Bone marrow (tissue), 2 donors: ENCODE data around the gene DMAC2L.
"Not testable (repeated sequence)": the region's sequence is repeated elsewhere in the genome, so short reads cannot be mapped to it uniquely, and the experiment has no call there.

Source experiments
- DNase-seq, 2 donors: peaks; one replicate each; lab custom pipeline; 2025; lab: John Stamatoyannopoulos, UW

Gene DMAC2L

GRCh38 chr14:50311972-50312733 is at the start of gene DMAC2L, which contains the start of gene L2HGDH:
DMAC2L (plus strand) TSS chr14:50312324; CDS start chr14:50321488, 9,164 bp downstream.
L2HGDH (minus strand) TSS chr14:50312229; CDS start chr14:50312150, 79 bp downstream.
- peak; percentile 84 to 86 for DNase-seq

GRCh38 chr14:50262865-50263264 is 49.3 kb upstream of the DMAC2L start:
- no peak for DNase-seq

- no peak for DNase-seq
These were observed 48.8 kb upstream of the DMAC2L start for GRCh38 chr14:50263321-50263720.

- no peak for DNase-seq
These were observed 47.1 kb upstream of the DMAC2L start for GRCh38 chr14:50265029-50265428.

- no peak for DNase-seq
These were observed 41.2 kb upstream of the DMAC2L start for GRCh38 chr14:50270932-50271331.

- DNase-seq: no peak
These were observed 39.6 kb upstream of the DMAC2L start for GRCh38 chr14:50272498-50272897.

GRCh38 chr14:50285861-50286260 is 26.3 kb upstream of the DMAC2L start:
- DNase-seq: no peak

GRCh38 chr14:50288146-50288545 is 24.0 kb upstream of the DMAC2L start:
- DNase-seq: no peak

GRCh38 chr14:50290306-50290705 is 21.8 kb upstream of the DMAC2L start:
- DNase-seq: no peak

GRCh38 chr14:50299585-50299984 is 12.5 kb upstream of the DMAC2L start:
- DNase-seq: no peak

- DNase-seq: no peak
These were observed 10.2 kb upstream of the DMAC2L start for GRCh38 chr14:50301914-50302313.

- DNase-seq: no peak
These were observed 8.2 kb upstream of the DMAC2L start for GRCh38 chr14:50303744-50304471.

GRCh38 chr14:50308363-50308915 is 3.7 kb upstream of the DMAC2L start:
- no peak for DNase-seq

- DNase-seq: no peak
These were observed 1.7 kb upstream of the DMAC2L start for GRCh38 chr14:50310445-50310844.

GRCh38 chr14:50311337-50311971 is 670 bp upstream of the DMAC2L start:
- DNase-seq: no peak

- DNase-seq: peak in 1 of 2 donors; percentile 51
These were observed 570 bp downstream of the DMAC2L start for GRCh38 chr14:50312734-50313054.

- not testable (repeated sequence) for DNase-seq
These were observed 2.0 kb downstream of the DMAC2L start for GRCh38 chr14:50314098-50314497.

GRCh38 chr14:50318031-50318626 is 6.0 kb downstream of the DMAC2L start:
- no peak for DNase-seq

GRCh38 chr14:50319293-50319692 is 7.2 kb downstream of the DMAC2L start:
- no peak for DNase-seq

- DNase-seq: no peak
These were observed 7.6 kb downstream of the DMAC2L start for GRCh38 chr14:50319721-50320120.

- DNase-seq: peak in 1 of 2 donors; percentile 67
These were observed 8.2 kb downstream of the DMAC2L start for GRCh38 chr14:50320283-50320682.

- peak in 1 of 2 donors; percentile 99 for DNase-seq
These were observed 9.0 kb downstream of the DMAC2L start for GRCh38 chr14:50321009-50321660.
